GM21423 (cell line): Measurements from ENCODE around the gene NIN.

Experiments used
- ATAC-seq: cut with Tn5 transposase; IDR thresholded peaks from one replicate; pipeline ENCODE4 v1.9.1; 2021; ENCODE audit warnings: mild to moderate bottlenecking, moderate library complexity; ENCODE audit not compliant: unreplicated experiment

NIN gene

GRCh38 chr14:50763382-50764007, 67.5 kb downstream of the NIN start:
- ATAC-seq = no peak

DNA sequence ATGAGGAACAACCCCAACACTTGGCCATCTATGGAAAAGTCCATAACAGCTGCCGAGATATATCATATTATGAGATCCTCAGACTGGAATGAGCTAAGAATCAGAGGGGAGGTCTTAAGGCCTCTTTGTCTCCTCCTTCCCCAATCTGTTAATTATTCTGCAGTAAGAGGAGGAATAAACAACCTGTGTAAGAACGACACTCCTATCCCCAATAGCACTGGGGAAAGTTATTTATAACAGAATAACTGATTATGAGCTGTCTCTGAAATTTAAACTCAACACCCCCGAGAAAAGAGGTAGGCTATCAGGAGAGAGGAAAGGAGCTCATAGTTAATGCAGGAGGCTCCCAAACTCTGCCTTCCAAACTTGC, 68.0 kb downstream of the NIN start:
- ATAC-seq = no peak

- ATAC-seq = peak; percentile 69
Measured at GRCh38 chr14:50762001-50762930, 68.7 kb downstream of the NIN start.

DNA sequence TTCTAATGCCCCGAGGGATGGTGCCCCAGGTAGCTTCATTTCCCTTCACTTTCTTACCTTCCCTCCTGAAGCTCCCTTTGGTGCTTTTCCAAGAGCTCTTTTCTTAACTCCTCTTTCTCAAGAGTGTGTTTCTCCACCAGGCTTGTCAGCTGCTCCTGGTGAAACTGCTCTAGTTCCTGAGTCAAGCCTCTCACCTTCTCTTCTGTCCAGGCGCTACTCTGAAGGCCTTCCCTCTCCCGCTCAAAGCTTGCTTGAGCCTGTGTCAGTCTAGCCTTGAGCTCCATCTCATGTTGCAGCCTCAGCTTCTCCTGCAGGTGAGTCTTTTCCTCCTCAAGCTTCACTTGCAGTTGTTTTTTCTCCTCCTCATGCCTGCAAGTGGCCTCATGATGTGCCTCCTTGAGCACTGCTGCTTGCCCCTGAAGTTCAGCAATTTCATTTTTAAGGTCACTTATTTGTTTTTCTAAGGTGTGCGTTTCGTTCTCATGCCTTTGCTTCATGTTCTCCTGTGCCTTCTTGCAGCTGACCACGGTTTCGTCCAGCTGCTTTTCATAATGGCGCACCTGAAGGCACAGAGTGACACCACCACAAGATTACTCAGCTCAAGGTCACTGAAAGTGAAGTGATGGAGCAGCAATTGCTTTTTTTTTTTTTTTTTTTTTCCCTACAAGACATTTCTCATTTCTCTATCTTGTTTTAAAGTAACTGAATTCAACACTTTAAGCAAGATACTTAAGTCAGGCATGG, 71.0 kb downstream of the NIN start:
- ATAC-seq = no peak

- no peak for ATAC-seq
Measured at GRCh38 chr14:50758945-50759344, 72.0 kb downstream of the NIN start.

- no peak for ATAC-seq
Measured at GRCh38 chr14:50758305-50758704, 72.7 kb downstream of the NIN start.

DNA sequence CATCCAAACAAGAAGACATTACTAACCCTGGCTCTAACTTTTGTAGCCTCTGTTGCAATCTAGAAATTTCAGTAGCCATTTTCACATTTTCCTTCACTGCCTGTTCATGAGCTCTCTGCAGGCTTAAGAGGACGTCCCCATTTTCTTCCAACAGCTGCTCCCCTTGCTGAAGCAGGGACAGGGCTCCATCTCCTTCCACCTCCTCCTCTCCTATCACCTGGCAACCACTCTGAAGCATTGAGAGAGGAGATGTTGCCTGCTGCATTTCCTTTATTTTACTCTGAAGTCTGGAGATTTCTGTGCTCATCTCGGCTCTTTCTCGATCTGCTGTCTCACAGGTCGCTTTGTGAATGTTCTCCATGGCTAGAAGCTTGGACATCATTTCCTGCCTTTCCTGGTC, 73.3 kb downstream of the NIN start:
- ATAC-seq = no peak

DNA sequence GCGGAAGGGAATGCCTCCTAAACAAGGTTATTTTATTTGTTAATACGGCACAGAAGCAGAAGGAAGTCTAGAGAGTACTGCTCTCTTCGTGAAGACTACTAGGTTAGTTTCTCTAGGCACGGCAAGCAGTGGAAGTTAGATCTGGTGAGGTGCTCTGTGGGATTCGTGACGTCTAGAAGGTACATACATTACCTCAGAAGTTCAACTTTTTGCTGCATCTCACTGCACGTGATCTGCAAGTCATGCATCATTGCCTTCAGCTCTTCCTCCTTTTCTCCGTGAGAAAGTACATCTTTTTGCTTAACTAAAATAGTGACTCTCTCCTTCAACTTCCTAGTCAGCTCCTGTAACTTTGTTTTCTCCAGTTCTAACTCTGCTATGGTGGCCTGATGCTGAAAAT, 74.7 kb downstream of the NIN start:
- ATAC-seq = no peak

DNA sequence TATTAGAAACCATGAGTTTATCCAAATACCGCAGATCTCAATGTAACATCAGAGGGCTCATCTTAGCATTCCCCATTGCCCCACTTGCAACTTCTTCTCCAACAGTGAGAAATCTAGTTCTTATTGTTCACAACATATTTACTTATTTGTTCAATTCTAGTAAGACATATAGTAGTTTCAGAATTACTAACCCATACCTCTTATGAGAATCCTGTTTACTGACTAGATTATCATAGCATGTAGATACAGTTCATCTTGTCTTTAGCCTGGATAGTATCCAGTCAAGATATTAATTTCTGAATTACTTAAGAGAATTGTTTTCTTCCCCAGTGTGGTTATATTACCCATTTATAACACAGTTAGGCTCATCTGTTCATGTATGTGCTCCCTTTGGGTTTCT, 80.6 kb downstream of the NIN start:
- ATAC-seq = no peak

GRCh38 chr14:50745401-50746058, 85.4 kb downstream of the NIN start:
- ATAC-seq = no peak

GRCh38 chr14:50744231-50744630, 86.7 kb downstream of the NIN start:
- no peak for ATAC-seq

GRCh38 chr14:50741567-50741966, 89.4 kb downstream of the NIN start:
- ATAC-seq = no peak

DNA sequence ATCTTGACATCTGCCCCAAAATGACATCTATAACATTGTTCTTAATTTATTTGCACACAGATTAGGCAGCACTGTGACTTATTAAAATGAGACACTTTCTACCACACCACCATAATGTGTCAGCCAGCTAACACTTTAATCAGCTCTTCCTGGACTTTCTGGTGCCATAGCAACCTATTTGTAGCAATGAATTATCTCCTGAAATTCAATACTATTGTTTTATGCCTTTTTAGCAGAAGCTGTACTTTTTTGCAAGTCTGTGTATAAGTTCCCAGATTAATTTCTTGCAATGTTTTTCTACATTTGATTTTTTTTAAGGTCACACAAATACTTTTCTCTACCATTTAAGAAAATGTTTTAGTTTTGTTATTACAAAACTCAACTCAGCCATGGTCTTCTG, 90.1 kb downstream of the NIN start:
- ATAC-seq = no peak

- no peak for ATAC-seq
Measured at GRCh38 chr14:50739186-50739585, 91.8 kb downstream of the NIN start.

- peak; percentile 82 for ATAC-seq
Measured at GRCh38 chr14:50736932-50737419, 94.0 kb downstream of the NIN start.

- no peak for ATAC-seq
Measured at GRCh38 chr14:50734950-50735695, 95.8 kb downstream of the NIN start.

DNA sequence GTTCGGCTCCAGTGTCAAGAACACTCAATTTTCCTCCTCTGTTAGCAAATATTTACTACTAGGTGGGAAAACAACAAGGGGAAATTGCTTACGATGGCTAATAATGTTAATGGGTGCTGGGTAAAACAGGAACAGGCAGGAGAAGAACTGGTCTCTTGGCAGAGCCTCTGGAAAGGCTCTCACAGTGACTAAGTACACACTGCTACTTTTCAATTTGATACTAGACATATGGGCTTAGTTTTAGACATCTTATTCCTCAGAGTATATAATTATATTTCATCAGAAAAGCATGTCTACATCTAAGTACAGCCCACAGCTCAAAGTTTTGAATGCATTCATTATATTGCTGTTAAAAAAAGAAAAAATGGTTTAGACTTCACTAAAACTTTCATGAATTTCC, 97.5 kb downstream of the NIN start:
- ATAC-seq = no peak

DNA sequence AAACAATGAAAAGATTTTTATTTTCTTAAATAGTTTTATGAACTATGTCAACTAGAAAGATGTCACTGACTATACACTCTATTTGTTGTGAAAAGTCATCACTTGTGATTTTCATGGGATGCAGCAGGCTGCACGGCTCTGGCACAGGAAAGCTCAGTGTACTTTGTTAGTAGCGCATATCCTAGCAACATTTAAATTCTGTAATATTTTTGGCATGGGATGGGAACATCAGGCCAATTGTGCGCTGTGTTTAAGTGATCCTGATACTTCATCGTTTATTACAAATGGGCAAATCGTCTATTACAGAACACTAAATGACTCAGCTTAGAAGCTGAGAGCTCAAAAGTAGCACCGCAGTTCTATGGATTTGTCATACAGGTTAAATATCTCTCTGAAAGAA, 102.1 kb downstream of the NIN start:
- no peak for ATAC-seq

DNA sequence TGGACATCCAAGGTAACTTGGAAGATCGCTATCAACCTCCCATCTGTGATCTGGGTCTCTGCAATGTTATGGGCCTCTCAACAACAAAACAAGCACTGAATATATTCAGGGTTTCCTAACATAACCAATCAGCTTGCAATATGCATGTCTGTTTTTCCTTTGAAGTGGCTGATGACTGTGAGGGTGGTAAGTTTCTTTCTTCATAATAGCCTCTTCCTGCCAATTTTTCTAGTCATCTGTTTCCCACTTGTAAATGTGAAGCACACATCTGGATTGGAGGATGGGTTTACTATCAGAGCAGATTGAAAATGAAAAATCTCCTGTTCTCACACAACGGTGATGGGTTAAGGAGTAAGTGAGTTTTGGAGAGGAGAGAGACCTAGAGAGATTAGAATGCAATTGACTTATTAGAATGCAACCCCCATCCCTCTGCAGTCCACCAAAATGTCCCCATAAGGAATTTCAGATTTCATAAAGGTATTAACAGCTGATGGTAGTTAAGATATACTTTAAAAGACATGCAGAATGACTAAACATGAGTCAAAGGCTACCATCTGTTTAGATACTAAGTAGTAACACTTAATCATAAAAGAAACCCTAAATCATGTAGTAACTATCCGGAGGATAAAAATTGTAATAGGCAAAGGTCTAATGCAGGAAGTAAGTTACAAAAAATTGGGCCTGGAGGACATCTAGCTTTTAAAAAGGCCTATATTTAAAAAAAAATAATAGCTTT, 104.4 kb downstream of the NIN start:
- no peak for ATAC-seq

DNA sequence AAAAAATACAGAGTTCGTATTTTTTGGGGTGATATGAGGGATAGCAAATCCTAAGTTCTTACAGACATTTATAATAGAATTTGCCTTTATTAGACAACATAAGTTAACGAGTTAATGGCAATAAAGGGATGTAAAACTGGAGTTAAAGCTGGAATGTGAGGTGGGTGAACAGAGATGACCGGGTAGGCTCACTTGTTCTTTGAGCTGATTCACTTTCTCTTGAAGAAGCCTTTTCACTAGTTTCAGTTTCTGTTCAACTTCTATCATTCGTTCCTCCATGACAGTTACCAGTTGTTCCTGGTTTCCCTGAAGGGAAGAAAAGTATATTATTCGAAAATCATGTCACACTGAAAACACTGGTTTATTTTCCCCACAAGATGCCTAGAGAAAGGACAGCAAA, 105.2 kb downstream of the NIN start:
- ATAC-seq = no peak
